Mammary epithelial cell (primary cell): ENCODE data around the gene PRKAG1.

Experiments used
- EZH2 ChIP-seq: IDR thresholded peaks from 2 replicates; pipeline ENCODE4 v1.6.1; 2012; ENCODE audit warnings: low read length, inconsistent platforms, borderline replicate concordance
- TF ChIP-seq, protein P1 (sequence below), 2 donors: IDR thresholded peaks in 1 of 2; conservative IDR thresholded peaks in 1 of 2; 2 replicates each; pipeline ENCODE4 v1.5.1; 2011 to 2012; ENCODE audit warnings: inconsistent platforms in 2 of 2, low read length in 2 of 2, mild to moderate bottlenecking in 2 of 2, control low read depth in 1 of 2, low read depth in 1 of 2; ENCODE audit not compliant: insufficient read depth in 1 of 2; ENCODE audit errors: extremely low read depth in 1 of 2

DNA sequence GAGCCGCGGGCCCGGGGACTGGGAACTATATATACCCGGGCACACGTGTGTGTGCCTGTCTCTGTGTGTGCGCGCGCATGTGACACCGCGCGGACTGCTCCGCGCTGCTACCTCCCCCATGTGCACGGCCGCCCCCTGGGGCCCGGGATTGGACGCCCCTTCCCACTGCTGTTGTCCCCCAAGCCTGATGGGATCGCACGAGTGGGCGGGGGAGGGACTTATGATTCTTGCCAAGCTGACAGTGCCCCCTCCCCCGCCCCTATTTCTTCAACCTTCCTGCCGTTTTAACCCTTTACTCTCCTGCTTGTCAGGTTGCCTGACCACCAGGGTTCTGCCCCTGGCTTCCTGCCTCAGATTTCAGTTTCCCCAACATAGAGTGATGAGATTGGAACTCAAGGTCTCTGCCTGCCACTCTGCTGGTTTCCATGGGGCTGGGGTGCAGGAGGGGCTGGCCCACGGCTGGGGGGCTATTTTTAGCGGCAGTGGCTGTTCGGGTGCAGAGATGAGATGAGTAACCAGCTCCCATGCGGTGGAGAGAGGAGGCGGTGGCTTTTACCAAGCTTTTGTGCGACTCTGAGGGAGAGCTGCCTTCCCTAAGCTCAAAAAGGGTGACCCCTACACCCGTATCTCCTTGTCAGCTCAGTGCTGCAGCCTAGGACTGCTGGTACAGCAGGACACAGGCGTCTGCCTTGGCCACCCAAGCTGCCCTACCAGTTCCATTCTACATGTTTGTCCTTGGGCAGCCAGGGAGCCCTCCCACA, 19.0 kb downstream of the PRKAG1 start, which contains the start of gene DDN:
- TF ChIP-seq, protein P1, sequence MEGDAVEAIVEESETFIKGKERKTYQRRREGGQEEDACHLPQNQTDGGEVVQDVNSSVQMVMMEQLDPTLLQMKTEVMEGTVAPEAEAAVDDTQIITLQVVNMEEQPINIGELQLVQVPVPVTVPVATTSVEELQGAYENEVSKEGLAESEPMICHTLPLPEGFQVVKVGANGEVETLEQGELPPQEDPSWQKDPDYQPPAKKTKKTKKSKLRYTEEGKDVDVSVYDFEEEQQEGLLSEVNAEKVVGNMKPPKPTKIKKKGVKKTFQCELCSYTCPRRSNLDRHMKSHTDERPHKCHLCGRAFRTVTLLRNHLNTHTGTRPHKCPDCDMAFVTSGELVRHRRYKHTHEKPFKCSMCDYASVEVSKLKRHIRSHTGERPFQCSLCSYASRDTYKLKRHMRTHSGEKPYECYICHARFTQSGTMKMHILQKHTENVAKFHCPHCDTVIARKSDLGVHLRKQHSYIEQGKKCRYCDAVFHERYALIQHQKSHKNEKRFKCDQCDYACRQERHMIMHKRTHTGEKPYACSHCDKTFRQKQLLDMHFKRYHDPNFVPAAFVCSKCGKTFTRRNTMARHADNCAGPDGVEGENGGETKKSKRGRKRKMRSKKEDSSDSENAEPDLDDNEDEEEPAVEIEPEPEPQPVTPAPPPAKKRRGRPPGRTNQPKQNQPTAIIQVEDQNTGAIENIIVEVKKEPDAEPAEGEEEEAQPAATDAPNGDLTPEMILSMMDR (conservative IDR thresholded peaks at IDR 0.05 in 1 of 2, IDR thresholded peaks at IDR 0.05 in 1 of 2; ENCODE audit: extremely low read depth in 1 of 2, insufficient read depth in 1 of 2, low read depth in 1 of 2, low read length in 2 of 2): no peak
- no peak for TF ChIP-seq EZH2
